HG03439 (cell line): Measurements from ENCODE around the gene MATN3.
"Not testable (repeated sequence)": the region's sequence is repeated elsewhere in the genome, so short reads cannot be mapped to it uniquely, and the experiment has no call there.

ENCODE experiments used
- ATAC-seq: cut with Tn5 transposase; IDR thresholded peaks from one replicate; pipeline ENCODE4 v1.9.1; 2021; ENCODE audit warnings: mild to moderate bottlenecking, moderate library complexity; ENCODE audit not compliant: unreplicated experiment

The MATN3 gene, protein sequence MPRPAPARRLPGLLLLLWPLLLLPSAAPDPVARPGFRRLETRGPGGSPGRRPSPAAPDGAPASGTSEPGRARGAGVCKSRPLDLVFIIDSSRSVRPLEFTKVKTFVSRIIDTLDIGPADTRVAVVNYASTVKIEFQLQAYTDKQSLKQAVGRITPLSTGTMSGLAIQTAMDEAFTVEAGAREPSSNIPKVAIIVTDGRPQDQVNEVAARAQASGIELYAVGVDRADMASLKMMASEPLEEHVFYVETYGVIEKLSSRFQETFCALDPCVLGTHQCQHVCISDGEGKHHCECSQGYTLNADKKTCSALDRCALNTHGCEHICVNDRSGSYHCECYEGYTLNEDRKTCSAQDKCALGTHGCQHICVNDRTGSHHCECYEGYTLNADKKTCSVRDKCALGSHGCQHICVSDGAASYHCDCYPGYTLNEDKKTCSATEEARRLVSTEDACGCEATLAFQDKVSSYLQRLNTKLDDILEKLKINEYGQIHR

GRCh38 chr2:20012282-20013125, at the start of gene MATN3:
MATN3 (minus strand) TSS chr2:20012668; CDS start chr2:20012631, 37 bp downstream.
- no peak for ATAC-seq

DNA sequence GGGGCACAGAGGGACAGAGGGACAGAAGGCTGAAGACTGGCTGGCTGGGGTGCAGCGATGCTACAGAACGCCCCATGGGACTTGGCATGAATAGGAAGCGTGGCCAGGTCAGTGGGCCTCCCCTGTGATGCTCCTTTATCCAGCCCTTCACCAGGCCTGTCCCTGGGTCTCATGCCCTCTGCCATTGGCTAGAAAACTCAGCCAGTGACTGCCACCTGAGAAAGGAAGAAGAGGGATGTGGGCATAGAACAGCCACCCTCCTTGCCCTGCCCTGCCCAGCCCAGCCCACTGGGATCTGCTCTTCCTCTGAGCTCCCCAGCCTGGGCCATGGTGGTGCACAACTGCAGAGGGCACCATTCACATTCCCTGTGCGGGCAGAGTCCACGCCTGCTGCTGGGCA, 49.5 kb upstream of the MATN3 start:
- no peak for ATAC-seq

DNA sequence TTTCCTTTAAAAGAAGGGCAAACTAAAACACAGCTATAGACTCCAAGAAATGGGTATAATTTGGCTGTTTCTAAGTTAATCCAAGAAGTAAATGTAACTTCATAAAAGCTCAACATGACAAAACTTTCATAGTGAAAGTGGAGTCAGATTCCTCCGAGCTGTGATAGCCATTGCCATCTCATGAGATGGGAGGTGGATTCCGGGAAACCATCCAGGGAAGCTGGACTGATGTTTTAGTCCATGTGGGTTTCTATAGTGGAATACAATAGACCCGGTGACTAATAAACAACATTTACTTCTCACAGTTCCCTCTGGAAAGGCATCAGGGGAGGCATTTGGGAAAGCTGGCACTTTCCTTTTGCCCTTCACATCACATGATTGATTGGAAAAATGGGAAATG, 49.0 kb upstream of the MATN3 start:
- no peak for ATAC-seq

DNA sequence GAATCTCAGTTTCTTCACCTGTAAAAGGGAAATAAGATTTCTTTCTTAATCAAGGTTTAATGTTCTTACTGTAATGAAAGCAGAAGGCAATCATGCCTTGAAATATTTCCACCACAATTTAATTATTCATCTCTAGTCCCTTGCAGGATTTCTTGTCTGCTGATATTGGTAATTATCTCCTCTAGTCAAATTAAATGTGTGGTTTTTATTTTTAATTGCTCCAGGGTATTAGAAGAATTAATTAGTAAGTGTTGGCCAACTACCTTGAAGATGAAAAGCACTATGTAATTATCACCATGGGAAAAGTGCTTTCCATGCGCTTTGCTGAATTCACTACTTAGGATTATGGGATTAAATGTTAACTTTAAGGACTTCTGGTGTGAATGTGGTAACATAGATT, 47.6 kb upstream of the MATN3 start:
- no peak for ATAC-seq

GRCh38 chr2:20057268-20057667, 44.8 kb upstream of the MATN3 start:
- no peak for ATAC-seq

- ATAC-seq = no peak
These were observed 42.5 kb upstream of the MATN3 start for GRCh38 chr2:20054931-20055330.

DNA sequence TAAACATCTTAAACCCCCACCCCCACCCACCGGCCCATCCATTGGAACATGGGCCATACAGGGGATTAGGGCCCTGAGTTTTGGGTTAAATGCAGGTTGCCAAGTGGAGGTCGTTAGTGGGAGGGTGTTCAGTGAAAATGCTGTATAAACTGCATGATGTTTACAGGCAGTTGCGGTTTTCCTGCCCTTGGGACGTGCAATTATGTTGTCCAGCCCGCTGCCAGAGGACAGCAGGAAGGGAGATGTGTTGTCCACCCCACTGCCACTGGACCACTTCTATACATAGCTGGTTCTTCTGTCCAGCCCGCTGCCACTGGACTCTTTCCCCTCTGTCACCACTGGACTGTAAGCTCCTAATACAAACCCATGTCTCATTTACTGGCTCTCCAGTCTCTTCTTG, 41.7 kb upstream of the MATN3 start:
- no peak for ATAC-seq

- ATAC-seq = no peak
These were observed 40.4 kb upstream of the MATN3 start for GRCh38 chr2:20052861-20053281.

- ATAC-seq = no peak
These were observed 39.9 kb upstream of the MATN3 start for GRCh38 chr2:20052229-20052851.

- peak; percentile 98 for ATAC-seq
These were observed 39.2 kb upstream of the MATN3 start, which contains the start of gene LAPTM4A for GRCh38 chr2:20051532-20052228. LAPTM4A (minus strand) TSS chr2:20051628; CDS start chr2:20051520, 108 bp downstream.

- peak; percentile 23 for ATAC-seq
These were observed 38.4 kb upstream of the MATN3 start for GRCh38 chr2:20050646-20051531.

DNA sequence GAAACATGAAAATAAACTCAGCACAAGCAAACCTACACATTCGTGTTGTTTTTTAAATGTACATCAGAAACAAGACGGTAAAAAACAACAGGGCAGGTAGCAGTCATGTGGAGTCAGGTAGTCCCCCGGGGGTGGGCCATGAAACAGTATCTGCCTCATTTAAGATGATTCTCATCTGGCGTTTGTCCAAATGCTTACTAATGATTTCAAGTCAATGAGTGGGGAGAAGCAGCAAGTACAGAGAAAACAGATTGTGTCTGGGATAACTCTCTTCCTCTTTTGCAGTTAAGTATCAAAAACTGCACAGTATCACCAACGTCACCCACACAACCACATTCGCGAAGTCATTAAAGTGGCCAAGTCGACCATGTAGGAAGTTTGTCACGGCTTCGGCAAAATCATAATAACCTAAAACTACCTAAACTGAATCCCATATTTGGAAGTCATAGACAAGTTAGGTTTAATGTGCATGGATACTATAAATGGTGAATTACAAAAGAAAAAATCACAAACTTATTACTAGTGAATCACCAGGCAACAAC, 37.7 kb upstream of the MATN3 start:
- ATAC-seq = no peak

DNA sequence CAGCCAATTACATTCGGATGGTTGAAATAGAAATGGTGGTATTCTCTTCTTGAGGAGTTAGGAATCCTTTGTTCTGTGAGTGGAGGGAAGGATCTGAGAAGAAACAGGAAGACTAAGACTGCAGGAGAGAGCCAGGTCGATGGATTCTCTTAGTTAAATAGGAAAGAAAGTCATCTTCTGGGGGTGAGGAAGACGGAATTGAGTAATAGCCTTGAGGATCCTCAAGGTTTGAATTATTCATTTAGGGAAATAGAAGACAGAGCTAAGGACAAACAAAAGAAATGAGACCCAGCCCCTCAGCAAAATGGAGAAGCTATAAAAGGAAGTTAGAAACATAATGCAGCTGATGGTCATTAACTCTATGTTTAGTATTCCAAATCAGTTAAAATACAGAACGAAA, 37.2 kb upstream of the MATN3 start:
- no peak for ATAC-seq

DNA sequence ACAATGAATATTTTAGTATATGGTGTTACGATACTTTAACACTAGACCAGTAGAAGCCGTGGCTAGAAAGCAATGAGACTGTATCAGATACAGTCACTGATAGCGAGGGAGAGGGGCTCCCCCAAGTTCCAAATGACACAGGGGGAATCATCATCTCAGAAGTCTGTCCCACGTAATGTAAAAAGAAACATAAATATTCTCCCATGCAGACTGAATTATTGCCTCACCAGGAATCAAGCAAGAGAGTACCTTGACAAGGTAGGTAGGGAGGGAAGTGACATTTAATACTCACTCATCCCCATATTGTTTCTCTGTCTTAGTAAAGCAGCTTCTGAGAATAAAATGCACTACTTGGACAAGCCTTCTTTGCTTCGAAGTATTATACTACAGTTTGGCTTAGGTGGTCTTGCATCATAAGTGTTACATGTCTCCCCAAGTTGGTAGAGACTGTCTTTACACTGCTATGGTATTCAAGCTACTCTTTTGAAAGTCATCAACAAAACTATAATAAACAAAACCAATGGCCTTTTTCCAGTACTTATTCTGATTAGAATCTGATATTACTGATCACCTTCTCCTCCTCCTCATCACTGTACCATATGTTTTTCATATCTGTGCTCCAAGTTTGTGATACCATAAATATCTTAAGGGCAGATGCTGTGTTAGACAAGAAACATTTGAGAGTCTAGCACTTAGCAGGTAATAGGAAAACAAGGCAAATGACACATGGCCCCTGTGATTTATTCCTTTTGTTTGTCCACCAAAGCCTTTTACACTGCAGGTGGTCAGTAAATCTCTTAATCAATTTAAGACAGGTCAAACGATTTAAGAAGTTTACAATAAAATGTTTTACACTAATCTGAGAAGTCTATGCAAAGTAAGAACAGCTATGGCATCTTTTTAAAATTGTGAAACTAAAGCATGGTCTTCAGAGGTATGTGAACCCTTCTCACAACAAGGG, 36.3 kb upstream of the MATN3 start:
- no peak for ATAC-seq

- ATAC-seq = not testable (repeated sequence)
These were observed 33.3 kb upstream of the MATN3 start for GRCh38 chr2:20045712-20046292.

DNA sequence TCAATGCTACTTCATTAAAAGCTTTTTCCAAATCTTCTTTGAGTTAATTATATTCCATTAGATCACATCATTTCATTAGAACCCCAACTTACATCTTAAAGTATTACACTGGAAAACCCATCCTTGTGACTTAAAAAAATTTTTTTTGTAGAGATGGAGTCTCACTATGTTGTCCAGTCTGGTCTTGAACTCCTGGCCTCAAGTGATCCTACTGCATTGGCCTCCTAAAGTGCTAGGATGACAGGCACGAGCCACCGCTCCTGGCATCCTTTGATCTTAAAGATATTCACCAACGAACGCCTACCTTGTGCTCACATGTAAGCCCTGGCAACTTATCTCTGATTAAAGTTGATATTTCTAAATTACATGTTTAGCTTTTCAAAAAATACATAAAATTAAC, 32.3 kb upstream of the MATN3 start:
- ATAC-seq = no peak

DNA sequence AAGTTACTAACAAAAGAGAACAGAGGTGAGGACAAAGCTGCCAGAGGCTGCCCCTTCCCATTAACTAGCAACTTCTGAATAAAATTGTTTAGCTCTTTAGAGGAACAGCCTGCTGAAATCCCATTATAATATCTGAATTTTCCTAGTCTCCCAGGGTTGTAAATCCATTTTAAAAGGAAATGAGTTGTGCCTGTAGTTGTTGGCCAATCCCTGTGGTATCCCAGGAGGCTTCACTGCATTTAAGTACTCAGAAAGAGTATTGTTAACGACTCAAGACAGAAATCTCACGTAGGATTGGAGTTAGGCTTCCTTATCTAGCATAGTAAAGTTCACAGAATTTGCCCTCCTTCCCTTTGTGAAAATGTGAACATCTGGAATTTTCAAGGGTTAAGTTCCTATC, 30.1 kb upstream of the MATN3 start:
- no peak for ATAC-seq
